Peyer's patch (tissue), 4 donors: ENCODE results near the gene RAB7A.

Experiments
- CTCF ChIP-seq, 6 experiments: fragments of 450-650 bp in 4 of 6; fragments of 200-600 bp in 2 of 6; sonication (generic) in 1 of 6; IDR thresholded peaks; one replicate each; pipeline ENCODE4 v1.5.1; 2017 to 2019; ENCODE audit warnings: antibody characterized with exemption in 6 of 6, mild to moderate bottlenecking in 3 of 6, moderate library complexity in 1 of 6
- POLR2A ChIP-seq, 2 donors: fragments of 450-650 bp; IDR thresholded peaks; one replicate each; pipeline ENCODE4 v1.5.1; 2017; ENCODE audit warnings: antibody characterized with exemption in 2 of 2, mild to moderate bottlenecking in 2 of 2, moderate library complexity in 2 of 2

- TF ChIP-seq CTCF (IDR thresholded peaks at IDR 0.05), result no peak
- TF ChIP-seq POLR2A (IDR thresholded peaks at IDR 0.05), result no peak
Measured at GRCh38 chr3:128730471-128730870, 4.5 kb downstream of the RAB7A start.
